ENCODE data around the gene NUP35. TPM values are rescaled to one million over a fixed set of nuclear protein-coding genes. Genes with fewer than 3 reads are reported as not detected.

Gene NUP35
- total RNA-seq, 1 donor from 2014 or later, result 11.3 TPM

GRCh38 chr2:183134016-183134415 lies 9.8 kb downstream of the NUP35 start:
- TF ChIP-seq CTCF (IDR thresholded peaks at IDR 0.05; ENCODE audit: insufficient read depth, low read depth, low read length) (no peak), EZH2 (IDR thresholded peaks at IDR 0.05; ENCODE audit: insufficient read depth, low read length) (no peak)
- H2AFZ ChIP-seq (ENCODE audit: low read depth, low read length), result no peak overlapping the region
- H3K4me1 ChIP-seq (ENCODE audit: insufficient read depth, low read length), result no peaks in the 10 kb centered on the region
- H3K27me3 Mint-ChIP-seq (ENCODE audit: low read depth, unreplicated experiment), result no peaks in the 10 kb centered on the region
- no peak overlapping the region for H3K9ac ChIP-seq (ENCODE audit: low read length)
- no peak overlapping the region for H3K4me2 ChIP-seq (ENCODE audit: low read length)
- H3K4me3 Mint-ChIP-seq (ENCODE audit: unreplicated experiment), result no peak overlapping the region
- H4K20me1 ChIP-seq (ENCODE audit: insufficient read depth, low read length), result peaks cover 3% of the 10 kb centered on the region
- FAIRE-seq (no peak), DNase-seq (ENCODE audit: low read depth) (no peak)
- H3K9me3 Mint-ChIP-seq (ENCODE audit: unreplicated experiment), result no peaks in the 10 kb centered on the region
- peaks cover 10% of the 10 kb centered on the region for H3K36me3 ChIP-seq (ENCODE audit: insufficient read depth, low read length)
- peaks cover 42% of the 10 kb centered on the region for H3K79me2 ChIP-seq (ENCODE audit: insufficient read depth, low read length)
- no peak overlapping the region for H3K27ac Mint-ChIP-seq (ENCODE audit: unreplicated experiment)
- H3K4me3 ChIP-seq (ENCODE audit: insufficient read depth, low read depth, low read length), result no peak overlapping the region
- H3K27me3 ChIP-seq (ENCODE audit: insufficient read depth, low read length), result no peaks in the 10 kb centered on the region
- H3K9me3 ChIP-seq (ENCODE audit: insufficient read depth, low read depth, low read length), result no peaks in the 10 kb centered on the region
- no peak overlapping the region for H3K27ac ChIP-seq (ENCODE audit: low read depth, low read length)
- H3K36me3 Mint-ChIP-seq (ENCODE audit: low read depth, unreplicated experiment), result peaks cover 3% of the 10 kb centered on the region
- no peaks in the 10 kb centered on the region for H3K4me1 Mint-ChIP-seq (ENCODE audit: low read depth, unreplicated experiment)

GRCh38 chr2:183148955-183149354 lies 24.7 kb downstream of the NUP35 start:
- no peak for FAIRE-seq
- H3K79me2 ChIP-seq (ENCODE audit: insufficient read depth, low read length), result peaks cover 43% of the 10 kb centered on the region
- H3K4me2 ChIP-seq (ENCODE audit: low read length), result no peak overlapping the region

More at GRCh38 chr2:183148955-183149354, 24.7 kb downstream of the NUP35 start:
- H3K4me3 Mint-ChIP-seq (ENCODE audit: unreplicated experiment), result no peak overlapping the region
- no peak overlapping the region for H3K9ac ChIP-seq (ENCODE audit: low read length)
- H3K27me3 ChIP-seq (ENCODE audit: insufficient read depth, low read length), result no peaks in the 10 kb centered on the region
- H3K27ac Mint-ChIP-seq (ENCODE audit: unreplicated experiment), result no peak overlapping the region
- H3K36me3 ChIP-seq (ENCODE audit: insufficient read depth, low read length), result peaks cover 6% of the 10 kb centered on the region
- no peak for TF ChIP-seq CTCF (IDR thresholded peaks at IDR 0.05; ENCODE audit: insufficient read depth, low read depth, low read length)
- TF ChIP-seq EZH2 (IDR thresholded peaks at IDR 0.05; ENCODE audit: insufficient read depth, low read length), result no peak
- DNase-seq (ENCODE audit: low read depth), result no peak
- no peak overlapping the region for H3K4me3 ChIP-seq (ENCODE audit: insufficient read depth, low read depth, low read length)
- peaks cover 6% of the 10 kb centered on the region for H3K4me1 Mint-ChIP-seq (ENCODE audit: low read depth, unreplicated experiment)
- no peaks in the 10 kb centered on the region for H3K4me1 ChIP-seq (ENCODE audit: insufficient read depth, low read length)
- no peaks in the 10 kb centered on the region for H4K20me1 ChIP-seq (ENCODE audit: insufficient read depth, low read length)
- H3K36me3 Mint-ChIP-seq (ENCODE audit: low read depth, unreplicated experiment), result peaks cover 12% of the 10 kb centered on the region
- peaks cover 3% of the 10 kb centered on the region for H3K9me3 ChIP-seq (ENCODE audit: insufficient read depth, low read depth, low read length)
- H3K27ac ChIP-seq (ENCODE audit: low read depth, low read length), result no peak overlapping the region
- H2AFZ ChIP-seq (ENCODE audit: low read depth, low read length), result no peak overlapping the region
- H3K27me3 Mint-ChIP-seq (ENCODE audit: low read depth, unreplicated experiment), result no peaks in the 10 kb centered on the region
- H3K9me3 Mint-ChIP-seq (ENCODE audit: unreplicated experiment), result peaks cover 4% of the 10 kb centered on the region
